Naive thymus-derived CD4-positive, alpha-beta T cell (primary cell): ENCODE measurements around the gene FNDC7. TPM values are rescaled to one million over a fixed set of nuclear protein-coding genes. Genes with fewer than 3 reads are reported as not detected.

ENCODE experiments used
- ATAC-seq: fragments of 150-1000 bp; cut with Tn5 transposase; 2 replicates; pipeline ENCODE4 v1.10.0; 2021; ENCODE audit warnings: mild to moderate bottlenecking, moderate library complexity
- CTCF ChIA-PET: fragments of 350-600 bp; sonication (Branson Sonifier 250); formaldehyde crosslinking; loops from one replicate; lab custom pipeline; 2021; ENCODE audit warnings: antibody characterized with exemption; lab: Charles Lee
- POLR2A ChIA-PET: fragments of 350-600 bp; sonication (Branson Sonifier 250); formaldehyde crosslinking; loops from one replicate; lab custom pipeline; 2021; ENCODE audit warnings: antibody characterized with exemption, inconsistent platforms; lab: Charles Lee
- DNase-seq, 9 donors: peaks; one replicate each; pipeline versions ENCODE4 v3.0.0 to v3.0.0-alpha.2; 2020 to 2022; ENCODE audit warnings: mixed read lengths in 1 of 9
- H3K27ac ChIP-seq: one replicate; pipeline ENCODE4 v1.7.0; 2013; ENCODE audit warnings: mild to moderate bottlenecking, low read depth, low read length, moderate library complexity
- H3K27me3 ChIP-seq, 2 donors: one replicate each; pipeline ENCODE4 v1.7.0; 2013; ENCODE audit warnings: low read length in 2 of 2, mild to moderate bottlenecking in 2 of 2, moderate library complexity in 2 of 2; ENCODE audit not compliant: control insufficient read depth in 2 of 2, insufficient read depth in 2 of 2
- H3K36me3 ChIP-seq, 3 experiments: 1 replicate in 2 of 3; 2 replicates in 1 of 3; pipeline ENCODE4 v1.7.0; 2013; ENCODE audit warnings: low read length in 3 of 3, mild to moderate bottlenecking in 3 of 3, moderate library complexity in 1 of 3; ENCODE audit not compliant: insufficient read depth in 3 of 3, control insufficient read depth in 2 of 3
- H3K4me1 ChIP-seq, 2 donors: one replicate each; pipeline ENCODE4 v1.7.0; 2013; ENCODE audit warnings: low read length in 2 of 2, mild to moderate bottlenecking in 2 of 2, moderate library complexity in 1 of 2; ENCODE audit not compliant: control insufficient read depth in 2 of 2, insufficient read depth in 2 of 2
- H3K4me3 ChIP-seq: 2 replicates; pipeline ENCODE4 v1.7.0; 2013; ENCODE audit warnings: mild to moderate bottlenecking, low read length
- H3K9me3 ChIP-seq, 3 experiments: 1 replicate in 2 of 3; 2 replicates in 1 of 3; pipeline ENCODE4 v1.7.0; 2013; ENCODE audit warnings: low read length in 3 of 3; ENCODE audit not compliant: control insufficient read depth in 2 of 3
- H3K27ac Mint-ChIP-seq, 9 donors: one replicate each; pipeline ENCODE4 v1.8.0; 2020 to 2022; ENCODE audit warnings: mixed read lengths in 9 of 9, mild to moderate bottlenecking in 8 of 9, moderate library complexity in 5 of 9, inconsistent platforms in 2 of 9
- H3K27me3 Mint-ChIP-seq, 5 donors: one replicate each; pipeline ENCODE4 v1.8.0; 2021 to 2022; ENCODE audit warnings: mixed read lengths in 5 of 5, mild to moderate bottlenecking in 1 of 5
- H3K36me3 Mint-ChIP-seq, 5 donors: one replicate each; pipeline ENCODE4 v1.8.0; 2020 to 2022; ENCODE audit warnings: mixed read lengths in 5 of 5, mild to moderate bottlenecking in 3 of 5, inconsistent platforms in 1 of 5
- H3K4me1 Mint-ChIP-seq, 7 donors: one replicate each; pipeline ENCODE4 v1.8.0; 2020 to 2022; ENCODE audit warnings: mixed read lengths in 7 of 7, mild to moderate bottlenecking in 3 of 7, inconsistent platforms in 1 of 7
- H3K4me3 Mint-ChIP-seq, 10 donors: one replicate each; pipeline ENCODE4 v1.8.0; 2020 to 2022; ENCODE audit warnings: mild to moderate bottlenecking in 10 of 10, mixed read lengths in 10 of 10, moderate library complexity in 6 of 10, inconsistent platforms in 2 of 10
- H3K9me3 Mint-ChIP-seq, 11 donors: one replicate each; pipeline ENCODE4 v1.8.0; 2020 to 2022; ENCODE audit warnings: mixed read lengths in 11 of 11, mild to moderate bottlenecking in 4 of 11, inconsistent platforms in 1 of 11, moderate library complexity in 1 of 11
- intact Hi-C, 2 donors: fragments of 100-400 bp; cut with micrococcal nuclease; formaldehyde crosslinking; loops; one replicate each; pipeline ENCODE4 v1.15.1; 2023
- polyA plus RNA-seq, 2 donors: library from polyadenylated mRNA; unstranded; fragments of 300-500 nt; fragmentation: Illumina TruSeq; gene quantifications; one replicate each; pipeline ENCODE4 v1.2.3, GENCODE V29; 2021
- total RNA-seq, 6 experiments: library from RNA in 5 of 6; stranded (reverse) in 5 of 6; gene quantifications; 1 replicate in 5 of 6; 2 replicates in 1 of 6; pipeline ENCODE4 v1.2.3 and lab custom pipeline; 2021 to 2026

The FNDC7 gene
- total and polyA plus RNA-seq, 7 experiments from 2014 or later: 0.13 to 0.22 TPM; not detected in 5

DNA sequence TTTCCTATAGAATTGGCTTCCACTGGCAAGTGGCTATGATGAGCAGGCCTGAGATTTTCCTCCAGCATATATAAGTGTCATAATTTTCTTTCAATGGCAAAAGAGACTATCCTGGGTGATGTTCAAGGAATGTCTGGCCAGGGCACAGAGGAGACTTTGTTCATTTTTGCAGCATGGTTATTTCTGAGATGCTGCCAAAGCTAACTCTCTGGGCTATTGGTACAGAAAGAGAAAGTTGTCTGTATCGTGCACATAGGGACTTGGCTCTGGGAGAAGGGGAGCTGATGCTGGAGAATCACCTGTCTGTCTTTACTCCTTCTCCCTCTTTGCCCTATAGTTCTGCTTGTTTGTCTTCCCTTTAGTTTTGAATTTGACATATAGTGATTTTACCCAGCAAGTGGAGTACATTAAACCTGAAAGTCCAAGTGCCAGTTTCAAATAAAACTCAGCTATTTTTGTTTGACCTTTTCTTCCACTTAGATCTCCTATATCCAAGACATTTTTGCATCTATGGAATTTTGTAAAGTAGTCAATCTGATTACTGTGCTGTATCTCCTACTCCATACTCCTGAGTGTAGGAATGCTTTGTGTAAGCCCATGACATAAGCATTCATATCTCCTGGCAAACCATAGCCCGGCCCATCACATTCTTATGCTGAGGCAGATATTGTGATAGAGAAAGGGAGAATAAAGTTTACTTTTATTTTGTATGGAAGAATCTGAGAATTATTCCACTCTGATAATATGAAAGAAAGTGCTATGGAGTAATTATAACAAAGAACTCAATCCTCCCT, 3.9 kb downstream of the FNDC7 start:
- ATAC-seq (no peak), DNase-seq (no peak)
- Histone ChIP-seq H3K36me3 (no peaks in the 10 kb centered on the region), H3K27ac (no peak overlapping the region), H3K4me1 (no peaks in the 10 kb centered on the region), H3K9me3 (no peaks in the 10 kb centered on the region), H3K27me3 (no peaks in the 10 kb centered on the region), H3K4me3 (no peak overlapping the region)
- H3K9me3 Mint-ChIP-seq: no peaks in the 10 kb centered on the region
- H3K4me3 Mint-ChIP-seq: no peak overlapping the region
- peaks cover 0 to 28% (median 6%) of the 10 kb centered on the region in 5 donors for H3K27me3 Mint-ChIP-seq
- POLR2A ChIA-PET: interaction anchor here (2.0 kb wide), 1 partner anchor 24 kb away, joined by 5 read pairs; no protein-coding TSS in a partner anchor
- H3K36me3 Mint-ChIP-seq: no peaks in the 10 kb centered on the region
- H3K27ac Mint-ChIP-seq: no peak overlapping the region
- intact Hi-C loops: no loop called here
- no peaks in the 10 kb centered on the region for H3K4me1 Mint-ChIP-seq
- CTCF ChIA-PET: interaction anchor here (1.2 kb wide), 1 partner anchor 8 kb away, joined by 3 read pairs; no protein-coding TSS in a partner anchor

DNA sequence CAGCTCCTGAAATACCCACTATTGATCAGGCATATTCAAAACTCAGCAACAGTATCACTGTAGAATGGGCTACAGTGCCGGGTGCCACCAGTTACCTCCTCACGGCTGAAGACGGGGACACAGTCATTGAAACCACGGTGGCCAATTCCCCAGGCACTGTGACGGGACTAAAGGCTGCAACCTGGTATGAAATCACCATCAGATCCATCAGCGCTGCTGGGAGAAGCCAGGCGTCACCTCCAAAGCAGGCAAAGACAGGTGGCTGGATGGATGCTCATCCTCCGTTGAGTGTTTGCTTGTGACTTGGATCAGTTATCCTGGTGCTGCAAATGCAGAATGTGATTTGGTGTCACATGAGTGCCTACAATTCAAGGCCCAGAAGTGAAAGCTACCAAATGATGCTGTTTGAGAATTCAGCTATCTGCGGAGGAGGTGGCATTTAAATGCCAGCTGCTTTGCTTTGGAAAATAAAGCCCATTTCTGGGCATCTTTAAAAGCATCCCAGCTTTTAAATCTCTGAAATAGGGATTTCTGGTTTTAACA, 5.1 kb downstream of the FNDC7 start:
- no peaks in the 10 kb centered on the region for H3K36me3 Mint-ChIP-seq
- DNase-seq (no peak), ATAC-seq (no peak)
- no peak overlapping the region for H3K4me3 ChIP-seq
- no peaks in the 10 kb centered on the region for H3K9me3 ChIP-seq
- no peak overlapping the region for H3K27ac ChIP-seq
- H3K4me1 Mint-ChIP-seq: peaks cover 0 to 4% (median 0%) of the 10 kb centered on the region in 7 donors
- intact Hi-C loops: no loop called here
- no peaks in the 10 kb centered on the region for H3K4me1 ChIP-seq
- no peaks in the 10 kb centered on the region for H3K36me3 ChIP-seq
- POLR2A ChIA-PET: interaction anchor here (2.0 kb wide), 1 partner anchor 25 kb away, joined by 5 read pairs; no protein-coding TSS in a partner anchor
- H3K27me3 ChIP-seq: no peaks in the 10 kb centered on the region
- H3K27me3 Mint-ChIP-seq: peaks cover 0 to 24% (median 6%) of the 10 kb centered on the region in 5 donors
- H3K9me3 Mint-ChIP-seq: no peaks in the 10 kb centered on the region
- H3K27ac Mint-ChIP-seq: no peak overlapping the region
- CTCF ChIA-PET: no interaction called here
- H3K4me3 Mint-ChIP-seq: no peak overlapping the region

DNA sequence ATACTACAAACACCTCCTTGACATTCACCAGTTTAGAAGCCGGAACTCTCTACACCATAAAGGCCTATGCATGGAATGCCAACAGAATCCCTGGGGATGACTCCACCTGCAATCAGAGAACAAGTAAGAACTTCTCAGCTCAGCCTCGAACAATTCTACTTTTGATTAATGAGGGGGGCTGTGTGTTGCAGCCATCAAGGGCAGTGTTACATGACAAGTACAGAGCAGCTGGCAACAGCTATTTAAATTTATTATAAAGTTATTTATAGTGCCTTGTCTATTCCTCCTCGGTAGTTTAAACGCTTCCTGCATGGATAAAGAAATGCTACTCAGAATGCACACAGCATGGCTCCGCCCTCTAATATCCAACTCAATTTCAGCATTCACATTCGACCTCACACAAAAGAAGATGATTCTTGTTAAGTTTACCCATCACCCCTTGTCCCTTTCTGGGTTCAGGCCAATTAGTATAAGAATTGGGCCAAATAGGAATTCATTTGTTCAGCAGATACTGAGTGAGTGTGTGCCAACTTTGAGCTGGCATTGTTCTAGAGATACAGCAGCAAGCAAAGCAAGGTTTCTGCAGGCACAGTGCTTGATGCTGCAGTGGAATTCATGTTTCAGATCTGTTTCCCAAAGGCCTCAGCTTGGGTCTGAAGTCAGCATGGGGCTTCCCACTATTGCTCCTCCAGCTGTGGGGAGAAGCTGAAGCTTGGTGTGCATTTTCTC, 6.4 kb downstream of the FNDC7 start:
- H3K4me1 ChIP-seq: no peaks in the 10 kb centered on the region
- H3K4me1 Mint-ChIP-seq: peaks cover 0 to 4% (median 0%) of the 10 kb centered on the region in 7 donors
- intact Hi-C loops: no loop called here
- no peak overlapping the region for H3K4me3 Mint-ChIP-seq
- no peaks in the 10 kb centered on the region for H3K36me3 Mint-ChIP-seq
- CTCF ChIA-PET: interaction anchor here (0.7 kb wide), 2 partner anchors 517 to 765 kb away, joined by 3 to 4 read pairs; partner anchors contain the start of gene ATXN7L2
- no peaks in the 10 kb centered on the region for H3K9me3 ChIP-seq
- H3K27me3 ChIP-seq: no peaks in the 10 kb centered on the region
- H3K27ac Mint-ChIP-seq: no peak overlapping the region
- no peak overlapping the region for H3K4me3 ChIP-seq
- H3K36me3 ChIP-seq: no peaks in the 10 kb centered on the region
- no peak for ATAC-seq
- H3K27me3 Mint-ChIP-seq: peaks cover 0 to 16% (median 4%) of the 10 kb centered on the region in 5 donors
- H3K9me3 Mint-ChIP-seq: no peaks in the 10 kb centered on the region
- H3K27ac ChIP-seq: no peak overlapping the region
- POLR2A ChIA-PET: interaction anchor here (0.8 kb wide), 1 partner anchor 26 kb away, joined by 4 read pairs; no protein-coding TSS in a partner anchor
- no peak for DNase-seq

DNA sequence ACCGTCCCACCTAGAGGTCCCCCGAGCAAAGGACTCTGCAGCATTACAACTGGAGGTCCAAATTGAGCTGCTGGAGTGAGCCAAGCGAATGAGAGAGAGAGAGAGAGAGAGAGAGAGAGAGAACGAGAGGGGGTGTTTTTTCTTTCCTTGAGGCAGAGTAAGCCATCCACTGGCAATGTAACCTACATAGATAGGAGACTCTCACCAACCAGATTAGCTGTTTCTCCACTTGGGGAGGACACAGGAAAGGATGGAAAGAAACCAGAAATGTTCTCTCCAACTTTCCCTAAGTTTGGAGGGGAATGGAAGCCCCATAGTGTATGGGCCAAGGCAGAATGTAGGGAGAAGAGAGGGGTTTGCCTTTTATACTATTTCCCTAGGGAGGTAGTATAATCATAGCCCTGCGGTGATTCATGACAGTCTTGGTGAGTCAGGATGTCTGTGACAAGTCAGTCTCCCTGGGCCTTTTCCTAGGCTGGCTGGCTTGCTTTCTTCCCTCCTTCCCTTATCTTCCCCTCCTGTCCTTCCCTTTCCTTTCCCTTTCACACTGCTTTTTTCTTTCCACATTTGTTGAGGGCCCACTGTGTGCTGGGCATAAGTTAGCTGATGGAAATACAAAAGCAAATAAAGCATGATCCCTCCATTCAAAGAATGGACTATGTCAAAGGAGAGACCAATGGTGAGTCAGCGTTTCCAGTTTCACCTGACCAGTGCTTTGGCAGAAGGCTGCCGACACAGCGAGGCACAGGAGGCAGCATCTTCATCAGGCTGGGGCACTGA, 7.1 kb downstream of the FNDC7 start:
- Mint-ChIP-seq H3K27me3 (peaks cover 0 to 18% (median 4%) of the 10 kb centered on the region in 5 donors), H3K36me3 (no peaks in the 10 kb centered on the region), H3K4me1 (peaks cover 0 to 4% (median 0%) of the 10 kb centered on the region in 7 donors), H3K9me3 (no peaks in the 10 kb centered on the region), H3K27ac (no peak overlapping the region), H3K4me3 (no peak overlapping the region)
- Histone ChIP-seq H3K4me1 (no peaks in the 10 kb centered on the region), H3K4me3 (no peak overlapping the region), H3K36me3 (no peaks in the 10 kb centered on the region), H3K27me3 (no peaks in the 10 kb centered on the region), H3K27ac (no peak overlapping the region), H3K9me3 (no peaks in the 10 kb centered on the region)
- ChIA-PET CTCF (interaction anchor here (0.7 kb wide), 2 partner anchors 518 to 764 kb away, joined by 3 to 4 read pairs; partner anchors contain the start of gene ATXN7L2), POLR2A (interaction anchor here (0.8 kb wide), 1 partner anchor 27 kb away, joined by 4 read pairs; no protein-coding TSS in a partner anchor)
- ATAC-seq: no peak
- intact Hi-C loops: no loop called here
- DNase-seq: no peak

DNA sequence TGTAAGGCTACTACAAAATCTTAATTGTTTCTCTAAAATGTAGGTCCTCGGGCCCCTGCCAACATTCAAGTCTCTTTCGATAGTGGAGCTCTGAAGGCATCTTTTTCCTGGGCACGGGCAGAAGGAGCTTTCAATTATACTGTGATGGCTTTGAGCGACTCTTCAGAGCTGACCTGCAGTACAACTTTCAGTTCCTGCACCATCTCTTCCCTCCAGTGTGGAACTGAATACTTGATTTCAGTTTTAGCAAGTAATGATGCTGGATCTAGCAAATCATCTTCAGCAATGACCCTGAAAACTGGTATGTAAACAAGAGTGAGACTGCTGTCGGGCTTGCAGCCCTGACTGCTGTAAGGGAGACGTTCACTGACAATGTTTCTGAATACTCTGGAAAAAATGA, 9.6 kb downstream of the FNDC7 start:
- DNase-seq (no peak), ATAC-seq (no peak)
- Mint-ChIP-seq H3K36me3 (no peaks in the 10 kb centered on the region), H3K27ac (no peak overlapping the region), H3K4me3 (no peak overlapping the region), H3K27me3 (peaks cover 0 to 22% (median 3%) of the 10 kb centered on the region in 5 donors), H3K9me3 (no peaks in the 10 kb centered on the region), H3K4me1 (peaks cover 0 to 4% (median 0%) of the 10 kb centered on the region in 7 donors)
- Histone ChIP-seq H3K4me1 (no peaks in the 10 kb centered on the region), H3K9me3 (no peaks in the 10 kb centered on the region), H3K4me3 (no peak overlapping the region), H3K27me3 (no peaks in the 10 kb centered on the region), H3K36me3 (no peaks in the 10 kb centered on the region), H3K27ac (no peak overlapping the region)
- intact Hi-C loops: no loop called here
- ChIA-PET CTCF (no interaction called here), POLR2A (interaction anchor here (1.2 kb wide), 1 partner anchor 30 kb away, joined by 3 read pairs; the partner anchor contains the start of gene PRPF38B)

DNA sequence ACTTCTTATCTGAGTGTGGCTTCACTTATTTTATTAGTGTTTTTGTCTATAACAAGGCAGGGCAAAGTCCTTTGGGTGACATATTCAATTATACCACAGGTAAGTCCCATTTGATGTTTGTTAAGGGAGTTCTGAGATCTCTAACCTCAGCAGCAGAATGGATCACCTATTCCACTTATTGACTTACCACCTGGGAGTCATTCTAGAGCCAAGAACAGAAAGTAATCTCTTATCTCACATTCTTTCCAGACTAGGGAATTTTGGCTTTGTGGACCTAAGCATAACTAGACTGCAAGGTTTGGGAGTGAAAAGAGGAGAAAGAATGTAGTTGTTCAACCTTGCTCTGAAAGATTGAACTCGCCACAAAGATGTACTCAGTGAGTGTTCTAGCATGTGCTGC, 13.2 kb downstream of the FNDC7 start:
- DNase-seq (no peak), ATAC-seq (no peak)
- no peaks in the 10 kb centered on the region for H3K4me1 ChIP-seq
- no peak overlapping the region for H3K4me3 Mint-ChIP-seq
- intact Hi-C loops: no loop called here
- ChIA-PET POLR2A (interaction anchor here (1.8 kb wide), 1 partner anchor 33 kb away, joined by 5 read pairs; the partner anchor contains the start of gene PRPF38B), CTCF (no interaction called here)
- H3K9me3 Mint-ChIP-seq: no peaks in the 10 kb centered on the region
- H3K36me3 Mint-ChIP-seq: no peaks in the 10 kb centered on the region
- H3K27ac Mint-ChIP-seq: no peak overlapping the region
- H3K27me3 Mint-ChIP-seq: peaks cover 0 to 40% (median 10%) of the 10 kb centered on the region in 5 donors
- no peak overlapping the region for H3K27ac ChIP-seq
- H3K4me3 ChIP-seq: no peak overlapping the region
- peaks cover 0 to 4% (median 0%) of the 10 kb centered on the region in 7 donors for H3K4me1 Mint-ChIP-seq
- H3K36me3 ChIP-seq: no peaks in the 10 kb centered on the region
- H3K9me3 ChIP-seq: no peaks in the 10 kb centered on the region
- H3K27me3 ChIP-seq: no peaks in the 10 kb centered on the region
